ENCODE results near the gene MAN1B1.
A peak's percentile ranks its signal among the peaks of the same experiment; 100 is the strongest.
"Not testable (repeated sequence)": the region's sequence is repeated elsewhere in the genome, so short reads cannot be mapped to it uniquely, and the experiment has no call there.

Gene MAN1B1

GRCh38 chr9:137129456-137130175, 42.8 kb downstream of the MAN1B1 start:
- DNase-seq = peak; percentile 91

GRCh38 chr9:137130176-137130755, 43.5 kb downstream of the MAN1B1 start:
- no peak for DNase-seq

GRCh38 chr9:137134191-137134590, 47.4 kb downstream of the MAN1B1 start:
- DNase-seq = no peak

- DNase-seq = not testable (repeated sequence)
Measured at GRCh38 chr9:137135154-137135553, 48.4 kb downstream of the MAN1B1 start.

- DNase-seq = no peak
Measured at GRCh38 chr9:137136261-137136880, 49.6 kb downstream of the MAN1B1 start.

- no peak for DNase-seq
Measured at GRCh38 chr9:137136881-137137607, 50.3 kb downstream of the MAN1B1 start.

GRCh38 chr9:137138058-137138721, 51.4 kb downstream of the MAN1B1 start:
- DNase-seq = no peak

GRCh38 chr9:137138722-137139467, 52.1 kb downstream of the MAN1B1 start, which contains the start of gene GRIN1:
TSS of gene GRIN1 (plus strand) at chr9:137139154. CDS start at chr9:137139487, 333 bp downstream.
- no peak for DNase-seq

- no peak for DNase-seq
Measured at GRCh38 chr9:137139468-137140150, 52.8 kb downstream of the MAN1B1 start.

- DNase-seq = no peak
Measured at GRCh38 chr9:137140151-137141012, 53.6 kb downstream of the MAN1B1 start.

- no peak for DNase-seq
Measured at GRCh38 chr9:137141050-137141810, 54.4 kb downstream of the MAN1B1 start.

- DNase-seq = no peak
Measured at GRCh38 chr9:137141976-137142936, 55.5 kb downstream of the MAN1B1 start.

- no peak for DNase-seq
Measured at GRCh38 chr9:137143459-137143858, 56.7 kb downstream of the MAN1B1 start.

GRCh38 chr9:137145731-137146526, 59.1 kb downstream of the MAN1B1 start:
- no peak for DNase-seq

GRCh38 chr9:137146527-137146918, 59.7 kb downstream of the MAN1B1 start:
- no peak for DNase-seq

GRCh38 chr9:137147091-137147792, 60.5 kb downstream of the MAN1B1 start:
- DNase-seq = no peak

- no peak for DNase-seq
Measured at GRCh38 chr9:137147793-137148160, 61.0 kb downstream of the MAN1B1 start.
